Amygdala (tissue), 56 donors: ENCODE data around the gene MON1A.

Experiments
- DNase-seq, 56 donors: peaks; one replicate each; lab custom pipeline; 2025; lab: John Stamatoyannopoulos, UW

Gene MON1A

GRCh38 chr3:49896345-49896744, 33.3 kb downstream of the MON1A start:
- no peak for DNase-seq

DNA sequence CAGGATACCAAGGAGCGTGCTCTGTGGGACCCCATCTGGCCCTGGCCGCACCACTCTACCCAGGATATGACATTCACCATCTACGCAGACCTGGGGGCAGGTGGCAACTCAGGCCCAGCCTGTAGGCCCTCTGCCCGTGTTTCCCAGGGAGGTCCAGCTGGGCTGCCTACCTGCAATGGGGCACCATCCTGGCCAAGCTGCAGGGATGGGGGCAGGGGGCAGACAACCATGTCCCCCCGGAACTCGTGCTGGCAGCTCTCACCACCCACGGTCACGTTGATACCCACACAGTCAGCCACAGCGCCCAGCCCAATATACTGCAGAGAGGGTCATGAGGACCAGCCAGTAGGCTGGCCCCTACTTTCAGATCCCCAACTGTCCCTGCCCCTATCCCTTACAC, 33.8 kb downstream of the MON1A start:
- DNase-seq = no peak

GRCh38 chr3:49889296-49889695, 40.3 kb downstream of the MON1A start:
- DNase-seq = no peak

DNA sequence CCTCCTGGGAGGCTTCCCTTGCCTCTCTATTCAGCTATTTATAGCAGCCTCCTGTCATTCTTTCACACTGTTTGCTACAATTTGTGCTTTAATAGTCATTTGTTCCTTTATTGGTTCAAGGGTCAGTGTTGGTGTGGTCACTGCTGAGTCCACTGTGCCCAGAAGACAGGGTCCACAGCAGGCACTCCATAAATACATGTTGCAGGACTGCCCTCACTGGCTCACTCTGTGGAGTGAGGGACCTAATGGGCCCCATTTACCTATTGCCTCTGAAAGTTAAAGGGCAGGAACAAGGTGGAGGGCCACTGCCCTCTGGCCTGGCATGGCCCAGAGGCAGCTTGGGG, 42.7 kb downstream of the MON1A start:
- DNase-seq = no peak

DNA sequence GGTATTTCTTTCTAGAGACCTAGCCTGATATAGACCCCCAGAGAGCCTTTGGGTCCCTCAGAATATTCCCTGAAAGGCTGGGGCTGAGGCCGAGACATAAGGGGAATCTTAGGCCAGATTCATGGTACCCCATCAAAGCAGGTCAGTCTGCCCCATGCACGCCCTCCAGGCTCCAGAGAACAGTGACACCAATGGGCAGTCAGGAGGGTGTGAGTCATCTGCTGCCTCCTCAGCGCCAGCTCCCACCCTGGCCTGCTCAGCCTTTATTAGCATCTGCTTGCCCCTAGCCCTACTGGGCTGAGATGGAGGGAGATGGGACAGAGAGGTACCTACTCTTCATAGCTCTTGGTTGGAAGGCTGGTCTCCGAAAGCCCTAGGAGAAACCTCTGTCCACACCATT, 45.6 kb downstream of the MON1A start:
- no peak for DNase-seq

DNA sequence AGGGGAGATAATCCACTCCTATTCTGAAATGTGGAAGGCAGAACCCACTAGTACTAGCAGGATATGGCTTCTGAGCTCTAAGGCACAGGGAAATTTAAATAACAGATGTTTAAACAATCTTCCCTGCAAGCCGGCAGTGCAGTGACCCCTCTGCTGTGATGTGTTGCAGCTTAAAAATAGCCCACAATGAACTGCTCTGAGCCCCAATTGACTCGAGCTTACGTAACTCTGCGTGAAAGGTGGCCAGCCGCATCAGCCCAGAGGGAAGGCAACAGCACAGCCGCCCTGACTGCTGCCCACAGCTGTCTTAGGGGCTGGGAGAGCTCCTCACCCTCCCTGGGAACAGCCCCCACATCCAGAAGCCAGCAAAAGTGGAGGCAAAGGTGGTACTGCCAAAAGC, 47.4 kb downstream of the MON1A start:
- no peak for DNase-seq

DNA sequence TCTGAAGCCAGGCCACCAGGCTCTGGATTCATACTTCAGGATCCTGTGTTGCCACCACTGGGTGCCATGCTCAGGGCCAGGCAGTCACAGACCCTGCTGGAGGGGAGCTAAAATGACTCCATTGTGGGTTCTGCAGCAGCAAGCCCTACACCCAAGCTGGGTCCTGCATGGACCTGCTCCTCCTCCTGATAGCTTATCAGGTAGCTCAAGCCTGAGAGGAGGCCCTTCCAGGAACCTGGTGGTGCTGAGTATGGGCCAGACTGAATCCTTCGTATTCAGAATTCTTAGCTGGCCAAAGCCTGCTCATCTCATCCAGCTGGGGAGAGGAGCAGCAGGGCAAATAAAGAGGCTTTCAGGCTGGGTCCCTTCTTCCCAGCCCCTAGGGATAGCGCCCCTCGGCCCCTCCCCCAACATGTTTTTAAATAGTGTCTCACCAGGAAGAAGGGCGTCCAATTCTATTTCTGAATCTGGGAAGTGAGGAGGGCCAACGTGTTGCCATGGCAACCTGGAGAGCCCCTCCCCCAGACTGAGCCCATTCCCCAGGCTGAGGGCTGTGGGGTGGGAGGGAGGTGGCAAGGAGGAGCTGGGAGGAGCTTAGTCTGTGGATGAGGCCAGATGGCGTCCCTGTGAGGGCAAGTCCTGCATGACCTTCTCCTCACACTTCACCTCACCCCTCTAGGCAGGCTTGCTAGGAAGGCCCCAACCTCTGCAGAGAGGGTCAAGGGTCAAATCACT, 48.9 kb downstream of the MON1A start:
- DNase-seq = peak in 2 of 56 donors; percentile 37 to 47

- DNase-seq = no peak
Observed at GRCh38 chr3:49879721-49880120, 49.9 kb downstream of the MON1A start.

GRCh38 chr3:49878686-49879085, 50.9 kb downstream of the MON1A start:
- no peak for DNase-seq

GRCh38 chr3:49877716-49878115, 51.9 kb downstream of the MON1A start:
- DNase-seq = no peak

DNA sequence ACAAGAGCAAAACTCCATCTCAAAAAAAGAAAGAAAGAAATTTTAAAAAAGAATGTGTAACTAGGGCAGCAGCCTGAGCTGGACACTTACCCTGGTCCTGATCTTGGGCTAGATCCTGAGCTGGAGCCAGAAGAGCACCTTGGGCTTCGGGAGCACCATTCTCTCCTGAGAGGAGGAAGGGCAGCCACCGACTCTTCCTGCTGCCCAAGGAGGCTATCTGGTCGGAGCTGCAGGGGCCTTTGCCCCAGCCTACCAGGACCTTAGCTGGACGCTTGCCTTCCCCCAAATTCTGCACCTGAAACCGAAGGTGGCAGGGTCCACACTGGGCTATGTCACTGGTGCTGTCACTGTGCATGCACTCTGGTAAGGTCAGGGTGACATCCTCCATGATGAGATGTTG, 53.0 kb downstream of the MON1A start:
- DNase-seq = no peak

DNA sequence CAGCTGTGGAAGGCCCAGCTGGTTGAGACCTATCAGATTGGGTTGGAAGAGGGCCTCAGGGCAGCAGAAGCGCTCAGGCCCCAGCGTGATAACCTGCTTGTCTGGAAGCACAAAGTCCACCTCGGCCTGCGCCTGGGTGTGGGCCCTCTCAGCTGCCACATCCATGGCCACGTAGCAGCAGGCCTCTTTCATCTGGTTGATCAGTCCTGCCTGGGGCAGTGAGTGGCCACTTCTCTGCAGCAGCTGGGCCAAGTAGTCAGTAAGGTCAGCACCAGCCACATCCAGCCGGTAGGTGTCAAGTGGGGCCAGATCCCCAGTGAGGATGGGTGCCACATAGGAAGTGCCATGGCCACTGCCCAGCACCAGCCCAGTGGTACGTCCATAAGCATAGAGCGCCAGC, 56.0 kb downstream of the MON1A start:
- no peak for DNase-seq

GRCh38 chr3:49872801-49873281, 56.8 kb downstream of the MON1A start:
- DNase-seq = peak in 2 of 56 donors; percentile 17 to 49

- peak in 12 of 56 donors; percentile 6 to 30 (median 22) for DNase-seq
Observed at GRCh38 chr3:49871531-49872153, 58.0 kb downstream of the MON1A start.

DNA sequence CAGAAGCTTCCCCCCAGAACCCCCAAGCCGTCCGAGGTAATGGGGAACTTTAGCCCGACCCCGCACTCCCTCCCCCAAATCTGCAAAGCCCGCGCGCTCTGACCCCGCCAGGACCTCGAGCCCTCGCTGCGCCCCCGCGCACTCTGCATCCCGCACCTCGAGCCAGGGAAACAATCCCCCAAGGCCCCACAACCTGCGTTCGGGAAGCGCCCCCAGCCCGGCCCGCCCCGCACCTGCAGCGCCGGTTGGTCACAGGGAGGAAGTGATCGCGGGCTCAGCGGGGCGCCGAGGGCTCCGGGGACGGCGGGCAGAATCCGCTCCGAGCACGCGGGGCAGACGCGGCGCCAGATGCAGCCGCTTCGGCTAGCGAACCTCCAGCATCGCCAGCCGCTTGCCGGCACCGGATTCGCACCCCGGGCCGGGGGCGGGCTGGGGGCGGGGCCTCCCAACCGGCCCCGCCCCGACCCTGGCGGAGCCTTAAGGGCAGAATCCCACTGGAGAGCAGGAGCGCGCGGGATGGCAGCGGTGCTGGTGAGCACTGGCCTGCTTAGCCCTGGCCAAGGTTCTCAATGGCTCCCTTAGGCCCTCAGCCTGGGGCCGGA, 60.0 kb downstream of the MON1A start, which contains the start of gene CAMKV:
TSS of gene CAMKV (minus strand) at position 382 of the 602 bp plus-strand sequence. CDS start 7,518 bp downstream, outside the sequence.
- peak in 12 of 56 donors; percentile 11 to 48 (median 26) for DNase-seq

DNA sequence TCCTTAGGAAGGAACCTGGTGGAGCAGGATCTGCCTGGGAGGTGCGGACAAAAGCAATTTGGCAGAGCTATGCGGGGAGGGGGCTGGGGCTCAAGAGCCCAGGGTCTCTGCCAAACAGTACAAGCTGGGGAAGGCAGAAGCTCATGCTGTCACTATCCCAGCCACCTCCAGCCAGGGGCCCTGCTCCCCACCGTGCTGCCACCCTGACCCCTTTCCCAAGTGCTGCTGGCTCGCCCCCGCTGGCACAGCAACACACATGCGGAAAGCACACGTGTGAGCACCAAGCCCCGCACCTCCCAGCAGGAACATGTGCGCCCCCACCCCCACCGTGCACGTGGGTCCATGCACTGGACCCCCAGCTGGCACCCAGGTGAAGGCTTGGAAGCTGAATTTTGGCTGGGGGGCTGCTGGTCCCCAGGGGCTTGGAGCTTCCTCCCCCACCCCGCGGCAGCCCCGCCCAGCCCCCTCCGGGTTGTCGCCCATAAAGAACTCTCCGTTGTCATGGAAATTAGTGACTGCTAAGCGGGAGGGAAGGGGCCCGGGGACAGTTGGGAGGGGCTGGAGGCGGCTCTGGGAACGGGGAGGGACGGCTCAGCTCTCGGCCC, 60.6 kb downstream of the MON1A start:
- peak in 21 of 56 donors; percentile 10 to 72 (median 35) for DNase-seq

GRCh38 chr3:49867871-49868321, 61.7 kb downstream of the MON1A start:
- no peak for DNase-seq

DNA sequence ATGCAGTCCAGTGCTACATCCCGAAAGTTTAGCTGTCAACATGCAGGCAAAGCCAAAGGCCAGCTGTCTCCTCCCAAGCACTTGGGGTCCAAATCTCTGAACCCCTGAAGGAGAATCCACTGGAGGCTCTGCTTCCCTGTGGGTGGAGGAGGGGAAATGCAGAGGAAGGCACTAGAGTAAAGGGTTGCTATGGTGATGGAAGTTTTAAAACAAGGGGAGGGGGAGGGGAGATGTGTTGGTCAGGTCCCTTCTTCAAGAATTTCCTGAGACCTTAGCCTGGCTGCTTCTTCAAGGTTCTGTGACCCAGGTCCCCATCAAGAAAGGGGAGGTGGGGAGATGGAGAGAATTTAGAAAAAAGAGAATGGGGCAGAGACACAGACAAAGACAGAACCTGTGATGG, 62.2 kb downstream of the MON1A start:
- no peak for DNase-seq

- no peak for DNase-seq
Observed at GRCh38 chr3:49865198-49865784, 64.3 kb downstream of the MON1A start.

- DNase-seq = no peak
Observed at GRCh38 chr3:49864505-49864904, 65.1 kb downstream of the MON1A start.
